GM19452 (cell line): ENCODE data around the gene OR52E2.
"Not testable (repeated sequence)": the region's sequence is repeated elsewhere in the genome, so short reads cannot be mapped to it uniquely, and the experiment has no call there.

Experiments
- ATAC-seq: cut with Tn5 transposase; IDR thresholded peaks from one replicate; pipeline ENCODE4 v1.9.1; 2021; ENCODE audit not compliant: unreplicated experiment

OR52E2 gene

GRCh38 chr11:5059391-5059790 lies at the start of gene OR52E2:
TSS of gene OR52E2 (minus strand) at chr11:5059627. CDS start at chr11:5059627, 0 bp downstream.
- ATAC-seq: no peak

GRCh38 chr11:5107285-5107684 lies 47.9 kb upstream of the OR52E2 start:
- ATAC-seq: no peak

GRCh38 chr11:5103066-5103465 lies 43.6 kb upstream of the OR52E2 start:
- no peak for ATAC-seq

GRCh38 chr11:5102246-5102645 lies 42.8 kb upstream of the OR52E2 start:
- no peak for ATAC-seq

- no peak for ATAC-seq
Observed at GRCh38 chr11:5096011-5096410, 36.6 kb upstream of the OR52E2 start.

GRCh38 chr11:5092821-5093585 lies 33.6 kb upstream of the OR52E2 start:
- no peak for ATAC-seq

GRCh38 chr11:5090668-5091067 lies 31.2 kb upstream of the OR52E2 start:
- no peak for ATAC-seq

GRCh38 chr11:5088556-5088955 lies 29.1 kb upstream of the OR52E2 start:
- no peak for ATAC-seq

- ATAC-seq: no peak
Observed at GRCh38 chr11:5083602-5084001, 24.2 kb upstream of the OR52E2 start.

- no peak for ATAC-seq
Observed at GRCh38 chr11:5081405-5081804, 22.0 kb upstream of the OR52E2 start.

GRCh38 chr11:5071799-5072198 lies 12.4 kb upstream of the OR52E2 start:
- no peak for ATAC-seq

GRCh38 chr11:5069272-5069671 lies 9.8 kb upstream of the OR52E2 start, which contains the start of gene OR52E1:
TSS of gene OR52E1 (plus strand) at chr11:5069572.
- no peak for ATAC-seq

GRCh38 chr11:5065027-5065426 lies 5.6 kb upstream of the OR52E2 start:
- ATAC-seq: no peak

GRCh38 chr11:5058679-5059078 lies 748 bp downstream of the OR52E2 start:
- not testable (repeated sequence) for ATAC-seq

- no peak for ATAC-seq
Observed at GRCh38 chr11:5046754-5047330, 12.6 kb downstream of the OR52E2 start.

GRCh38 chr11:5046226-5046625 lies 13.2 kb downstream of the OR52E2 start, which contains the start of gene OR52J3:
TSS of gene OR52J3 (plus strand) at chr11:5046526. CDS start at chr11:5046526, 0 bp downstream.
- ATAC-seq: no peak

- ATAC-seq: no peak
Observed at GRCh38 chr11:5043380-5043779, 16.0 kb downstream of the OR52E2 start.

- no peak for ATAC-seq
Observed at GRCh38 chr11:5042091-5042490, 17.3 kb downstream of the OR52E2 start.

- ATAC-seq: no peak
Observed at GRCh38 chr11:5040876-5041275, 18.6 kb downstream of the OR52E2 start.

- no peak for ATAC-seq
Observed at GRCh38 chr11:5038341-5038740, 21.1 kb downstream of the OR52E2 start.

- ATAC-seq: no peak
Observed at GRCh38 chr11:5037926-5038325, 21.5 kb downstream of the OR52E2 start.

GRCh38 chr11:5036669-5037068 lies 22.8 kb downstream of the OR52E2 start:
- no peak for ATAC-seq
